ENCODE measurements around the gene VPS8. TPM values are rescaled to one million over a fixed set of nuclear protein-coding genes. Genes with fewer than 3 reads are reported as not detected.

Gene VPS8
- polyA plus RNA-seq, 2 of the 4 experiments (the other 2 are of a cell fraction): 10.3 to 30.1 TPM

DNA sequence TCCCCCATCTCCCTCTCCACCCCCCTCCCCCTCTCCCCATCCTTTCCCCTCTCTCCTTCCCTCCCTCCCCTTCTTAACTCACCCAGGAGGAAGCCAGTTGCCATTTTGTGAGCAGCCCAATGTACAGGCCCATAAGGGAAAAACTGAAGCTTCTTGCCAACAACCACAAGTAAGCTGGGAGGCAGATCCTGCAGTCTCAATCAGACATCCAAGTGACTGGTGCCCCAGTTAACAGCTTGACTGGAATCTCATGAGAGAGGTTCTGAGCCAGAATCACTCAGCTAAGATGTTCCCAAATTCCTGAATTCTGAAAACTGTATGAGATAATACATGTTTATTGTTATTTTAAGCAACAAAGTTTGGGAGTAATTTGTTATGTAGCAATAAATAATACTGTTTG is 250.2 kb downstream of the VPS8 start (continued):
- TF ChIP-seq ZFP36 (IDR thresholded peaks at IDR 0.05; ENCODE audit: borderline replicate concordance, partially characterized antibody) (no peak), BHLHE40 (IDR thresholded peaks at IDR 0.05; ENCODE audit: low read depth, low read length) (no peak)

DNA sequence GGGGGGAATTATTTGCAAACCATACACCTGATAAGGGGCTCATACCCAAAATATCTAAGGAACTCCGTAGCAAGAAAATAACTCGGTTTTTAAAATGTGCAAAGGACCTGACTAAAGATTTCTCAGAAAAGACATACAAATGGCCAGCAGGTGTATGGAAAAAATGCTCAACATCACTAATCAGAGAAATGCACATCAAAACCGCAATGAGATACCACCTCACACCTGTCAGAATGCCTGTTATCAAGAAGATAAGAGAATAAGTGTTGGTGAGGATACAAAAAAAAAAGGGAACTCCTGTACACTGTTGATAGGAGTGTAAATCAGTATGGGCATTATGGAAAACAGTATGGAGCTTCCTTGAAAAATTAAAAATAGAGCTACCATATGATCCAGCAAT is 251.5 kb downstream of the VPS8 start:
- ATAC-seq (no peak), FAIRE-seq (no peak), DNase-seq (ENCODE audit: low read depth in 1 of 2, low spot score in 1 of 2) (no peak)
- no peak for TF ChIP-seq CTCF (IDR thresholded peaks at IDR 0.05)
- no peak for TF ChIP-seq KDM5A (IDR thresholded peaks at IDR 0.05)
- no peak for TF ChIP-seq RFX5 (IDR thresholded peaks at IDR 0.05)
- TF ChIP-seq, protein P1, sequence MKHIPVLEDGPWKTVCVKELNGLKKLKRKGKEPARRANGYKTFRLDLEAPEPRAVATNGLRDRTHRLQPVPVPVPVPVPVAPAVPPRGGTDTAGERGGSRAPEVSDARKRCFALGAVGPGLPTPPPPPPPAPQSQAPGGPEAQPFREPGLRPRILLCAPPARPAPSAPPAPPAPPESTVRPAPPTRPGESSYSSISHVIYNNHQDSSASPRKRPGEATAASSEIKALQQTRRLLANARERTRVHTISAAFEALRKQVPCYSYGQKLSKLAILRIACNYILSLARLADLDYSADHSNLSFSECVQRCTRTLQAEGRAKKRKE (CRISPR knock-in tag; IDR thresholded peaks at IDR 0.05; ENCODE audit: low read depth): no peak
- TF ChIP-seq SMC3 (IDR thresholded peaks at IDR 0.05): no peak
- no peak for TF ChIP-seq HDAC2 (IDR thresholded peaks at IDR 0.05)
- Histone ChIP-seq H3K4me1 (no peaks in the 10 kb centered on the region), H3K27ac (no peak overlapping the region), H3K9me3 (0 out of 3 replicates have a peak, but pooled peaks cover 6% of the 10 kb centered on the region), H3K4me2 (no peak overlapping the region), H3K4me3 (no peak overlapping the region)
- ChIA-PET CTCF (no interaction called here), POLR2A (no interaction called here)
- 26% methylated on average over 3 of the region's 3 CpGs for WGBS (ENCODE audit: missing lambda C conversion rate)

GRCh38 chr3:185065059-185065458 is 253.1 kb downstream of the VPS8 start:
- ChIA-PET POLR2A (no interaction called here), CTCF (interaction anchor here (1.7 kb wide), 1 partner anchor 111 kb away, joined by 5 read pairs; no protein-coding TSS in a partner anchor)
- DNase-seq (ENCODE audit: low read depth in 1 of 2, low spot score in 1 of 2) (no peak), FAIRE-seq (no peak), ATAC-seq (no peak)
- WGBS (ENCODE audit: missing lambda C conversion rate): 100% methylated on average over 1 of the region's 3 CpGs
- Histone ChIP-seq H3K4me2 (no peak overlapping the region), H3K9me3 (0 out of 3 replicates have a peak, but pooled peaks cover 6% of the 10 kb centered on the region), H3K4me3 (no peak overlapping the region), H3K4me1 (no peaks in the 10 kb centered on the region), H3K27ac (no peak overlapping the region)
- TF ChIP-seq MAX (IDR thresholded peaks at IDR 0.05) (no peak), EHF (CRISPR knock-in tag; IDR thresholded peaks at IDR 0.05) (no peak), RNF2 (IDR thresholded peaks at IDR 0.05; ENCODE audit: borderline replicate concordance, low read depth) (no peak), NPAS2 (CRISPR knock-in tag; IDR thresholded peaks at IDR 0.05; ENCODE audit: borderline replicate concordance) (no peak), NFE2L2 (conservative IDR thresholded peaks at IDR 0.05; ENCODE audit: low read length) (no peak), HDAC2 (IDR thresholded peaks at IDR 0.05) (no peak), CBX8 (IDR thresholded peaks at IDR 0.05) (no peak), TP53 (CRISPR knock-in tag; IDR thresholded peaks at IDR 0.05) (no peak), RCOR1 (IDR thresholded peaks at IDR 0.05; ENCODE audit: low read depth, low read length) (no peak), ZSCAN20 (CRISPR knock-in tag; IDR thresholded peaks at IDR 0.05) (no peak), RARB (CRISPR knock-in tag; IDR thresholded peaks at IDR 0.05) (no peak), CBX2 (IDR thresholded peaks at IDR 0.05; ENCODE audit: borderline replicate concordance, low read depth) (no peak), HOXB5 (CRISPR knock-in tag; IDR thresholded peaks at IDR 0.05) (no peak), JUN (IDR thresholded peaks at IDR 0.05) (no peak), MAFK (IDR thresholded peaks at IDR 0.05; ENCODE audit: partially characterized antibody) (no peak), GATA3 (IDR thresholded peaks at IDR 0.05; ENCODE audit: borderline replicate concordance) (no peak)

GRCh38 chr3:185066251-185066650 is 254.3 kb downstream of the VPS8 start:
- Histone ChIP-seq H3K4me2 (no peak overlapping the region), H3K9me3 (no peaks in the 10 kb centered on the region), H3K27ac (no peak overlapping the region), H3K4me1 (no peaks in the 10 kb centered on the region), H3K4me3 (no peak overlapping the region)
- FAIRE-seq (no peak), ATAC-seq (no peak), DNase-seq (ENCODE audit: low read depth in 1 of 2, low spot score in 1 of 2) (no peak)
- POLR2A ChIA-PET: no interaction called here
- CTCF ChIA-PET: no interaction called here
- WGBS (ENCODE audit: missing lambda C conversion rate): 85% methylated on average over 4 of the region's 4 CpGs
- TF ChIP-seq KDM5A (IDR thresholded peaks at IDR 0.05) (no peak), NFE2L2 (conservative IDR thresholded peaks at IDR 0.05; ENCODE audit: low read length) (no peak), NPAS2 (CRISPR knock-in tag; IDR thresholded peaks at IDR 0.05; ENCODE audit: borderline replicate concordance) (no peak), HES2 (IDR thresholded peaks at IDR 0.05) (no peak), PBX3 (IDR thresholded peaks at IDR 0.05) (no peak), CBX2 (IDR thresholded peaks at IDR 0.05; ENCODE audit: borderline replicate concordance, low read depth) (no peak), JUNB (IDR thresholded peaks at IDR 0.05) (no peak), MAX (IDR thresholded peaks at IDR 0.05) (no peak), EHMT2 (IDR thresholded peaks at IDR 0.05; ENCODE audit: low read depth) (no peak), ZSCAN20 (CRISPR knock-in tag; IDR thresholded peaks at IDR 0.05) (no peak)
- TF ChIP-seq, protein P2, sequence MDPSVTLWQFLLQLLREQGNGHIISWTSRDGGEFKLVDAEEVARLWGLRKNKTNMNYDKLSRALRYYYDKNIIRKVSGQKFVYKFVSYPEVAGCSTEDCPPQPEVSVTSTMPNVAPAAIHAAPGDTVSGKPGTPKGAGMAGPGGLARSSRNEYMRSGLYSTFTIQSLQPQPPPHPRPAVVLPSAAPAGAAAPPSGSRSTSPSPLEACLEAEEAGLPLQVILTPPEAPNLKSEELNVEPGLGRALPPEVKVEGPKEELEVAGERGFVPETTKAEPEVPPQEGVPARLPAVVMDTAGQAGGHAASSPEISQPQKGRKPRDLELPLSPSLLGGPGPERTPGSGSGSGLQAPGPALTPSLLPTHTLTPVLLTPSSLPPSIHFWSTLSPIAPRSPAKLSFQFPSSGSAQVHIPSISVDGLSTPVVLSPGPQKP (IDR thresholded peaks at IDR 0.05; ENCODE audit: low read depth, low read length): no peak
- TF ChIP-seq, protein P1 (CRISPR knock-in tag; IDR thresholded peaks at IDR 0.05; ENCODE audit: low read depth): no peak

All from A549 (cell line).